ENCODE results near the gene ITGB1BP1. TPM values are rescaled to one million over a fixed set of nuclear protein-coding genes. Genes with fewer than 3 reads are reported as not detected.

The ITGB1BP1 gene
- total RNA-seq, 4 donors from 2014 or later: 32.0 to 106 (median 45.1) TPM

DNA sequence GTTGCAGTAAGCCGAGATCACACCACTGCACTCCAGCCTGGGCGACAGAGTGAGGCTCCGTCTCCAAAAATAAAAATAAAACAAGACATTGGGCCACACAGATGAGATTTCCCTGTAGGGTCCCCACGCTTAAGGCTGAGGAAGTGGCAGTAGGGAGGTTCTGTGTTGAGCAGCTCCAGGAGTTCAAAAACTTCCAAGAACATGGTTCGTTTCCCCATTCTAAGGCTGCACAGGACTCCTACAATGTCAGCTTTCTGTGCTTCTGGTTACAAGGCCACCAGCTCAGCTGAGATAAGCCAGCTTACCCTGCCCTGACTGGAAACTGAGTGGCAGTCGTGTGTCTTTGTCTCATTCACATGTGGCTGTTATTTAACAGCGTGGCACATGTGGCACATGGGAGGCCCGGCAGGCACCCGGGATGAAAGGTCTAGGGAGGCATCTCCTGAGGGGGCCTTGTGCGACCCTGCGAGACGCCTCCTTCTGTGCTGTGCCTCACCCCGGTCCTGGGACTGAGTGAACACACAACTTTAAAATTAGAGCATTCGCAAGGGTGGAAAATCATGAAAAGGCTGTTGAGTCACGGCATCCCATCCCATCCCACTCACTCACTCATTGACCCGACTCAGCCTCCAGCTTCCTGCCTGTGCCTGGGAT, 7.7 kb downstream of the ITGB1BP1 start:
- no peak overlapping the region for H3K27ac ChIP-seq

DNA sequence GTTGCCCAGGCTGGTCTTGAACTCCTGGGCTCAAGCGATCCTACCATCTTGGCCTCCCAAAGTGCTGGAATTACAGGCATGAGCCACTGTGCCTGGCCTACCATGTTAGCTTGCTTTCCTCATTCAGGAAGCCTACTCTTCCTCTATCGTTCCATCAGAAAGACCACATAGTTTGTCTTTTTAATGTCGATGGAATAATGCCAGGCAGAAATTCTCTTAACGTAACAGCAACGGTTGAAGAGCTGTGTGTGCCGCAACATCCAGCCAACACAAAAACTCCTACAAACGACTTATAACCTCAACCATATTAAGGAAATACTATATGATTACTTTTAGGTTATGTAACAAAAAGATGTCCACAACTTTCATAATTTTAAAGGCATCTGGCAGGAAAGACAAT, 10.5 kb downstream of the ITGB1BP1 start:
- H3K27ac ChIP-seq: peak overlapping the region in 1 of 2 donors; percentile 55
- intact Hi-C loops (cut with DNase I; ENCODE audit: low total_unique reads): no loop called here
- H3K4me1 ChIP-seq: no peaks in the 10 kb centered on the region
- DNase-seq: no peak
- H3K27me3 ChIP-seq: no peaks in the 10 kb centered on the region
- no peak for TF ChIP-seq POLR2A (IDR thresholded peaks at IDR 0.05)
- TF ChIP-seq CTCF (IDR thresholded peaks at IDR 0.05): no peak
- no peak overlapping the region for H3K4me3 ChIP-seq
- no peaks in the 10 kb centered on the region for H3K9me3 ChIP-seq
- H3K36me3 ChIP-seq: no peaks in the 10 kb centered on the region

More for the DNA sequence above, 7.7 kb downstream of the ITGB1BP1 start:
- Histone ChIP-seq H3K36me3 (no peaks in the 10 kb centered on the region), H3K4me1 (no peaks in the 10 kb centered on the region), H3K27me3 (no peaks in the 10 kb centered on the region), H3K9me3 (no peaks in the 10 kb centered on the region), H3K4me3 (no peak overlapping the region)
- intact Hi-C loops (cut with DNase I; ENCODE audit: low total_unique reads): no loop called here
- no peak for TF ChIP-seq CTCF (IDR thresholded peaks at IDR 0.05)
- TF ChIP-seq POLR2A (IDR thresholded peaks at IDR 0.05): no peak
- no peak for DNase-seq

GRCh38 chr2:9410108-9410507, 13.2 kb downstream of the ITGB1BP1 start:
- Histone ChIP-seq H3K27me3 (no peaks in the 10 kb centered on the region), H3K36me3 (no peaks in the 10 kb centered on the region), H3K27ac (no peak overlapping the region), H3K4me3 (no peak overlapping the region), H3K4me1 (no peaks in the 10 kb centered on the region), H3K9me3 (no peaks in the 10 kb centered on the region)
- DNase-seq: no peak
- TF ChIP-seq CTCF (IDR thresholded peaks at IDR 0.05) (no peak), POLR2A (IDR thresholded peaks at IDR 0.05) (no peak)
- intact Hi-C loops (cut with DNase I; ENCODE audit: low total_unique reads): no loop called here

DNA sequence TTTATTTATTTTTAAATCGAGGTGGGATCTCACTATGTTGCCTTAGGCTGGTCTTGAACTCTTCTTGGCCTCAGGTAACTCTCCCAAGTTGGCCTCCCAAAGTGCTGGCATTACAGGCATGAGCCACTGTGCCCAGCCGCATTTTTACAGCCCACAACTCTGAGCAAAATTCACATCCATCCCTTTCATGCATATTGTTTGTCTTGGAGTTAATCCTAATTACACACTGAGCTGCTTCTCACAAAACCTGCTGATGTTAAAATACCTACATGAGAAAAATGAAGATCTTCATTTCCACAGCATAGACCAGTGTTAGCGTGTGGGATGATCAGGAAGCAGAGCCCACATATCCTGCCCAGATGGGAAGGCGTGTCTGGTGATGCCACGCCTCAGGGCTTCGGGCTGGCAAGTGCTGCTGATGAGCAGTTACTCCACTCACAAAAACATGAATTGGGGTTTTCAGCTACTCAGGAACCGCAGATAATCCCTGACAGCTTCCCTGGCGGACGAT, 14.6 kb downstream of the ITGB1BP1 start:
- no peak overlapping the region for H3K27ac ChIP-seq
- H3K27me3 ChIP-seq: no peaks in the 10 kb centered on the region
- no peaks in the 10 kb centered on the region for H3K4me1 ChIP-seq
- no peak for DNase-seq
- no peaks in the 10 kb centered on the region for H3K36me3 ChIP-seq
- no peak for TF ChIP-seq POLR2A (IDR thresholded peaks at IDR 0.05)
- intact Hi-C loops (cut with DNase I; ENCODE audit: low total_unique reads): no loop called here
- no peak overlapping the region for H3K4me3 ChIP-seq
- H3K9me3 ChIP-seq: no peaks in the 10 kb centered on the region

- H3K36me3 ChIP-seq: no peaks in the 10 kb centered on the region
- no peak overlapping the region for H3K4me3 ChIP-seq
- no peaks in the 10 kb centered on the region for H3K9me3 ChIP-seq
- no peaks in the 10 kb centered on the region for H3K4me1 ChIP-seq
- intact Hi-C loops (cut with DNase I; ENCODE audit: low total_unique reads): no loop called here
- no peak overlapping the region for H3K27ac ChIP-seq
- H3K27me3 ChIP-seq: no peaks in the 10 kb centered on the region
- no peak for DNase-seq
- TF ChIP-seq CTCF (IDR thresholded peaks at IDR 0.05): no peak
Observed at GRCh38 chr2:9407363-9407811, 15.9 kb downstream of the ITGB1BP1 start.
